ENCODE results near the gene NDUFS2.

DNA sequence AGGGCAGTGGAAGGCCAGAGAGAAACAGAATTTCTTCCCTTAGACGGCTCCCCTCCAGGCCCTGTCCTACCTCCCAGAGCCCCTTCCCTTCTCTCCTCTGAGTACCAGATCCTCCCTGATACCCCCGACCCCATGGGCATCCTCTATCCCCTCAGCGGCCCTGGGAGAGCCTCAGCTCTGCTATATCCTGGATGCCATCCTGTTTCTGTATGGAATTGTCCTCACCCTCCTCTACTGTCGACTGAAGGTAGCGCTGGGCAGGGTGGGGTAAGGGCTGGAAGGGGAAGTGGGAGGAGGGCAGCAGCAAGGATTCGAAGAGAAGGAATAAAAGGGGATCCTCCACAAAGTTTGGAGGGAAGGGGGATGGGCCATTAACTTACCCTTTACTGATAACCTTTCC is 15.7 kb downstream of the NDUFS2 start:
- TF ChIP-seq, protein P1, sequence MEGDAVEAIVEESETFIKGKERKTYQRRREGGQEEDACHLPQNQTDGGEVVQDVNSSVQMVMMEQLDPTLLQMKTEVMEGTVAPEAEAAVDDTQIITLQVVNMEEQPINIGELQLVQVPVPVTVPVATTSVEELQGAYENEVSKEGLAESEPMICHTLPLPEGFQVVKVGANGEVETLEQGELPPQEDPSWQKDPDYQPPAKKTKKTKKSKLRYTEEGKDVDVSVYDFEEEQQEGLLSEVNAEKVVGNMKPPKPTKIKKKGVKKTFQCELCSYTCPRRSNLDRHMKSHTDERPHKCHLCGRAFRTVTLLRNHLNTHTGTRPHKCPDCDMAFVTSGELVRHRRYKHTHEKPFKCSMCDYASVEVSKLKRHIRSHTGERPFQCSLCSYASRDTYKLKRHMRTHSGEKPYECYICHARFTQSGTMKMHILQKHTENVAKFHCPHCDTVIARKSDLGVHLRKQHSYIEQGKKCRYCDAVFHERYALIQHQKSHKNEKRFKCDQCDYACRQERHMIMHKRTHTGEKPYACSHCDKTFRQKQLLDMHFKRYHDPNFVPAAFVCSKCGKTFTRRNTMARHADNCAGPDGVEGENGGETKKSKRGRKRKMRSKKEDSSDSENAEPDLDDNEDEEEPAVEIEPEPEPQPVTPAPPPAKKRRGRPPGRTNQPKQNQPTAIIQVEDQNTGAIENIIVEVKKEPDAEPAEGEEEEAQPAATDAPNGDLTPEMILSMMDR (conservative IDR thresholded peaks at IDR 0.05): no peak
- no peak for TF ChIP-seq ZFX (IDR thresholded peaks at IDR 0.05)
